Neural cell (in vitro differentiated cells): ENCODE results near the gene MRPL50. TPM values are rescaled to one million over a fixed set of nuclear protein-coding genes. Genes with fewer than 3 reads are reported as not detected.

Source experiments
- H2AFZ ChIP-seq: fragments of 200-600, 300-800 bp; sonication (generic), shearing (Covaris generic); 2 replicates; pipeline ENCODE4 v1.6.0; 2014; ENCODE audit warnings: low read depth, mild to moderate bottlenecking, antibody characterized with exemption, low read length, moderate library complexity
- H3F3A ChIP-seq: fragments of 200-600 bp; shearing (Covaris generic); 2 replicates; pipeline ENCODE4 v1.6.1; 2016; ENCODE audit warnings: mild to moderate bottlenecking, moderate library complexity, mixed read lengths, antibody characterized with exemption, low read length; ENCODE audit not compliant: insufficient read depth, poor library complexity, severe bottlenecking
- H3K27ac ChIP-seq: fragments of 200-600, 300-800 bp; sonication (generic), shearing (Covaris generic); 2 replicates; pipeline ENCODE4 v1.5.1; 2014; ENCODE audit warnings: mild to moderate bottlenecking, low read length, moderate library complexity
- H3K27me3 ChIP-seq: fragments of 300-800, 200-600 bp; sonication (generic), shearing (Covaris generic); 2 replicates; pipeline ENCODE4 v1.6.0; 2014; ENCODE audit warnings: mild to moderate bottlenecking, low read depth, low read length, moderate library complexity; ENCODE audit not compliant: insufficient read depth
- H3K36me3 ChIP-seq: fragments of 300-800, 200-600 bp; sonication (generic), shearing (Covaris generic); 2 replicates; pipeline ENCODE4 v1.5.1; 2014; ENCODE audit warnings: mild to moderate bottlenecking, antibody characterized with exemption, low read length, moderate library complexity; ENCODE audit not compliant: insufficient read depth
- H3K4me2 ChIP-seq: fragments of 300-800, 200-600 bp; sonication (generic), shearing (Covaris generic); 2 replicates; pipeline ENCODE4 v1.6.0; 2014; ENCODE audit warnings: mild to moderate bottlenecking, low read length
- H3K4me3 ChIP-seq: fragments of 300-800, 200-600 bp; sonication (generic), shearing (Covaris generic); 2 replicates; pipeline ENCODE4 v1.5.1; 2014; ENCODE audit warnings: mild to moderate bottlenecking, low read length, moderate library complexity
- H3K79me2 ChIP-seq: fragments of 200-600 bp; shearing (Covaris generic); replicated peaks from 2 replicates; pipeline ENCODE4 v1.6.0; 2014; ENCODE audit warnings: mild to moderate bottlenecking, low read length, moderate library complexity; ENCODE audit not compliant: insufficient read depth
- H3K9ac ChIP-seq: fragments of 300-800, 200-600 bp; sonication (generic), shearing (Covaris generic); 2 replicates; pipeline ENCODE4 v1.6.1; 2016; ENCODE audit warnings: mild to moderate bottlenecking, low read length, mixed read lengths
- H3K9me2 ChIP-seq: fragments of 200-600 bp; shearing (Covaris generic); 2 replicates; pipeline ENCODE4 v1.6.1; 2016; ENCODE audit warnings: mild to moderate bottlenecking, low read length, mixed read lengths; ENCODE audit not compliant: insufficient read depth
- H3K9me3 ChIP-seq: fragments of 200-600, 300-800 bp; sonication (generic), shearing (Covaris generic); 2 replicates; pipeline ENCODE4 v1.6.1; 2016; ENCODE audit warnings: mild to moderate bottlenecking, mixed run types, low read length, moderate library complexity, mixed read lengths
- H4K20me1 ChIP-seq: fragments of 200-600 bp; shearing (Covaris generic); 2 replicates; pipeline ENCODE4 v1.6.1; 2016; ENCODE audit warnings: mild to moderate bottlenecking, mixed run types; ENCODE audit not compliant: insufficient read depth
- CTCF ChIP-seq: fragments of 450-650 bp; IDR thresholded peaks from 2 replicates; pipeline ENCODE4 v1.5.1; 2014; ENCODE audit warnings: antibody characterized with exemption, mild to moderate bottlenecking, moderate library complexity; ENCODE audit not compliant: poor library complexity, severe bottlenecking
- EP300 ChIP-seq: fragments of 450-650 bp; conservative IDR thresholded peaks from 2 replicates; pipeline ENCODE4 v1.6.1; 2014; ENCODE audit warnings: antibody characterized with exemption, mild to moderate bottlenecking, moderate library complexity; ENCODE audit not compliant: poor library complexity, severe bottlenecking
- EZH2 ChIP-seq: fragments of 200-600, 300-800 bp; shearing (Covaris generic), sonication (generic); IDR thresholded peaks from 2 replicates; pipeline ENCODE4 v1.6.1; 2014; ENCODE audit warnings: antibody characterized with exemption, low read length, borderline replicate concordance, mild to moderate bottlenecking; ENCODE audit not compliant: insufficient read depth, poor library complexity, severe bottlenecking
- MXI1 ChIP-seq: fragments of 450-650 bp; conservative IDR thresholded peaks from 2 replicates; pipeline ENCODE4 v1.6.1; 2014; ENCODE audit warnings: antibody characterized with exemption, mild to moderate bottlenecking; ENCODE audit not compliant: poor library complexity, severe bottlenecking
- POLR2AphosphoS5 ChIP-seq: IDR thresholded peaks from 2 replicates; pipeline ENCODE4 v1.6.1; 2012
- RAD21 ChIP-seq: fragments of 450-650 bp; conservative IDR thresholded peaks from 2 replicates; pipeline ENCODE4 v1.6.1; 2014; ENCODE audit warnings: antibody characterized with exemption, mild to moderate bottlenecking, moderate library complexity
- REST ChIP-seq: IDR thresholded peaks from 2 replicates; pipeline ENCODE4 v1.6.1; 2012; ENCODE audit warnings: borderline replicate concordance
- SMC3 ChIP-seq: fragments of 450-650 bp; conservative IDR thresholded peaks from 2 replicates; pipeline ENCODE4 v1.6.1; 2014; ENCODE audit warnings: antibody characterized with exemption, mild to moderate bottlenecking, moderate library complexity; ENCODE audit not compliant: poor library complexity
- TAF1 ChIP-seq: IDR thresholded peaks from 2 replicates; pipeline ENCODE4 v1.6.1; 2012; ENCODE audit warnings: low read depth
- polyA plus RNA-seq: library from polyadenylated mRNA; depleted of rRNA; stranded (reverse); fragments of >200 nt; gene quantifications from 2 replicates; pipeline ENCODE4 v1.2.3, GENCODE V29; 2014

MRPL50 gene
- polyA plus RNA-seq, 1 donor from 2014 or later, result 35.2 TPM

DNA sequence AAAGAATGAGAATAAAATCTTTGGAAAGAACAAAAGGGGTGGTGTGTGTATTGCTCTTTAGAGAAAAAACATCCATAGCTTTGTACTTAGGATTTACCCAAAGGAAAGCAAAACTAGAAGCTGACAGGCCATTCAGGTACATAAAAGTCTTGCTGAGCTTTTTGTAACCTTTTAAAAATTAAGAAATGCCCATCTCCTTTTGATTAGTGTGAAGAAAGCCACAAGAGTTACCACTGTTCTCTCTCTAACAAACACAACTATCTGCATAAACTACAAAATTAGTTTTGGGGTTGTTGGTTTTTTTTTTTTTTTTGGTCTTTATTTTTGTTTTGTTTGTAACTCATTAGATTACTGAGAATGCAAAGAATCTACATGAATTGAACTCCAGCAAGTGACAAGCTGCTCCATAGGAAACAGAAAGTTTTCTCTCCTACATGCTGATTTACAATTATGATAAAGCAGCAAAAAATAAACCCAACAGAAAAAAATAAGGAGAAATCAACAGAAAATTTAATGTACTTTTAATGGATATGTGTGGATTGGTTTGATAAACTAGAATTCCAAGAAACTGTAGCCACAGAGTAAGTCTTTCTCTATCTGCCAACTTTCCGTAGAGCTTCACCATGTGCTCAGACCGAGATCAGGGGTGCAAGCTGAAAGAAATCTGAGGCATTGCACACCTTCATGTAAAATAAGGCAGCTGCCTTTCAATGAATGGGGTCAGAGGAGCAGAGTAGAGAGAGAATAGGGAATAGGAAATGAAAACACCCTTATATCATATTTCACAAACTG lies 25.9 kb downstream of the MRPL50 start:
- Histone ChIP-seq H3K9me2 (no peaks in the 10 kb centered on the region), H3K9me3 (no peaks in the 10 kb centered on the region), H3K27ac (no peak overlapping the region), H3K79me2 (no peaks in the 10 kb centered on the region), H3F3A (no peaks in the 10 kb centered on the region), H3K4me3 (no peak overlapping the region), H3K27me3 (no peaks in the 10 kb centered on the region), H3K36me3 (no peaks in the 10 kb centered on the region), H4K20me1 (no peaks in the 10 kb centered on the region), H3K9ac (no peak overlapping the region), H2AFZ (no peak overlapping the region), H3K4me2 (no peak overlapping the region)
- TF ChIP-seq SMC3 (no peak), POLR2AphosphoS5 (no peak), RAD21 (no peak), EZH2 (no peak), CTCF (no peak), REST (no peak), TAF1 (no peak), EP300 (no peak), MXI1 (no peak)

DNA sequence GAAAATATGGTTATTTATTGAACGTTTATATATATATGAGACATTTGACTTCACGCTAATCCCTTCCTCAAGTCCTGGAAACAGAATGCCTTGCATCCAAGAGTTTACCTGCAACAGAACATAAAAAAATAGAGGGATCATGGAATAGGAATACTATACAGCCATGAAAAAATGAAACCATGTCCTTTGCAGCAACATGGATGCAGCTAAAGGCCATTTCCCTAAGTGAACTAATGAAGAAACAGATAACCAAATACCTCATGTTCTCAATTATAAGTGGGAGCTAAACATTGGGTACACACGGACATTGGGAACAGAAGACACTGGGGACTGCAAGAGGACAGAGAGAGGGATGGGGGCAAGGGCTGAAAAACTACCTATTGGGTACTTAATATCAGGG lies 26.6 kb downstream of the MRPL50 start:
- Histone ChIP-seq H3K36me3 (no peaks in the 10 kb centered on the region), H3K4me3 (no peak overlapping the region), H2AFZ (no peak overlapping the region), H4K20me1 (no peaks in the 10 kb centered on the region), H3K79me2 (no peaks in the 10 kb centered on the region), H3K27ac (no peak overlapping the region), H3K9ac (no peak overlapping the region), H3K27me3 (no peaks in the 10 kb centered on the region), H3F3A (no peaks in the 10 kb centered on the region), H3K9me3 (no peaks in the 10 kb centered on the region), H3K4me2 (no peak overlapping the region), H3K9me2 (no peaks in the 10 kb centered on the region)
- TF ChIP-seq EP300 (no peak), EZH2 (no peak), POLR2AphosphoS5 (no peak), MXI1 (no peak), TAF1 (no peak), RAD21 (no peak), SMC3 (no peak), REST (no peak), CTCF (no peak)
